Neutrophil (primary cell): ENCODE data around the gene CHST8.
"Not testable (repeated sequence)": the region's sequence is repeated elsewhere in the genome, so short reads cannot be mapped to it uniquely, and the experiment has no call there.

Experiments used
- H3K27ac ChIP-seq: fragments of 200-600 bp; sonication (generic); 2 replicates; pipeline ENCODE4 v1.5.1; 2016; ENCODE audit warnings: mild to moderate bottlenecking, moderate library complexity
- H3K27me3 ChIP-seq: fragments of 200-600 bp; sonication (generic); 2 replicates; pipeline ENCODE4 v1.6.0; 2016; ENCODE audit warnings: mild to moderate bottlenecking
- H3K36me3 ChIP-seq: fragments of 200-600 bp; sonication (generic); 2 replicates; pipeline ENCODE4 v1.5.1; 2017
- H3K4me1 ChIP-seq, 2 experiments: fragments of 200-600 bp in 1 of 2; sonication (generic) in 1 of 2; 1 replicate in 1 of 2; 2 replicates in 1 of 2; pipeline versions ENCODE4 v1.5.1 to v1.6.1; 2013 to 2016; ENCODE audit warnings: low read depth in 1 of 2, low read length in 1 of 2, mild to moderate bottlenecking in 1 of 2, moderate library complexity in 1 of 2; ENCODE audit not compliant: control insufficient read depth in 1 of 2, insufficient read depth in 1 of 2
- H3K4me3 ChIP-seq, 2 experiments: fragments of 200-600 bp in 1 of 2; sonication (generic) in 1 of 2; 1 replicate in 1 of 2; 2 replicates in 1 of 2; pipeline ENCODE4 v1.5.1; 2013 to 2016; ENCODE audit warnings: low read depth in 1 of 2, low read length in 1 of 2, mild to moderate bottlenecking in 1 of 2, moderate library complexity in 1 of 2
- H3K9me3 ChIP-seq: fragments of 200-600 bp; sonication (generic); 2 replicates; pipeline ENCODE4 v1.5.1; 2016
- TF ChIP-seq, protein P1 (sequence below): fragments of 200-600 bp; sonication (generic); IDR thresholded peaks from 2 replicates; pipeline ENCODE4 v1.5.1; 2016; ENCODE audit warnings: antibody characterized with exemption

CHST8 gene

DNA sequence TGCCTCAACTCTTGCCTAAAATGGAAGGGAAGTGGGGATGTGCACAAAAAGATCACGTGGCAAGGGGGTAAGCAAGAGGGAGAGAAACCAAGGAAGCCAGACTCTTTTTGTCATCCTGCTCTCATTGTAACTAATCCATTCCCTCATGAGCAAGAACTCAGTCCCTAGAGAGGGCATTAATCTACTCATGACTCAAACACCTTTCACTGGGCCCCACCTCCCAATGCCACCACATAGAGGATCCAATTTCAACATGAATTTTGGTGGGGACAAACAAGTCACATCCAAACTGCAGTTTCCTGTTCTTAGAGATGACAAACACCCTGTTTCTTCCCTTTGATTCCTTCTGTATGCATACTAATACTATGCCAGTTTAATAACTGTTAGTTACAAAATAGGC is 11.2 kb upstream of the CHST8 start:
- no peak overlapping the region for H3K4me3 ChIP-seq
- no peaks in the 10 kb centered on the region for H3K9me3 ChIP-seq
- H3K36me3 ChIP-seq, result no peaks in the 10 kb centered on the region
- TF ChIP-seq, protein P1, sequence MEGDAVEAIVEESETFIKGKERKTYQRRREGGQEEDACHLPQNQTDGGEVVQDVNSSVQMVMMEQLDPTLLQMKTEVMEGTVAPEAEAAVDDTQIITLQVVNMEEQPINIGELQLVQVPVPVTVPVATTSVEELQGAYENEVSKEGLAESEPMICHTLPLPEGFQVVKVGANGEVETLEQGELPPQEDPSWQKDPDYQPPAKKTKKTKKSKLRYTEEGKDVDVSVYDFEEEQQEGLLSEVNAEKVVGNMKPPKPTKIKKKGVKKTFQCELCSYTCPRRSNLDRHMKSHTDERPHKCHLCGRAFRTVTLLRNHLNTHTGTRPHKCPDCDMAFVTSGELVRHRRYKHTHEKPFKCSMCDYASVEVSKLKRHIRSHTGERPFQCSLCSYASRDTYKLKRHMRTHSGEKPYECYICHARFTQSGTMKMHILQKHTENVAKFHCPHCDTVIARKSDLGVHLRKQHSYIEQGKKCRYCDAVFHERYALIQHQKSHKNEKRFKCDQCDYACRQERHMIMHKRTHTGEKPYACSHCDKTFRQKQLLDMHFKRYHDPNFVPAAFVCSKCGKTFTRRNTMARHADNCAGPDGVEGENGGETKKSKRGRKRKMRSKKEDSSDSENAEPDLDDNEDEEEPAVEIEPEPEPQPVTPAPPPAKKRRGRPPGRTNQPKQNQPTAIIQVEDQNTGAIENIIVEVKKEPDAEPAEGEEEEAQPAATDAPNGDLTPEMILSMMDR, result no peak
- H3K27me3 ChIP-seq, result peaks cover 25% of the 10 kb centered on the region
- no peak overlapping the region for H3K27ac ChIP-seq
- no peaks in the 10 kb centered on the region for H3K4me1 ChIP-seq

DNA sequence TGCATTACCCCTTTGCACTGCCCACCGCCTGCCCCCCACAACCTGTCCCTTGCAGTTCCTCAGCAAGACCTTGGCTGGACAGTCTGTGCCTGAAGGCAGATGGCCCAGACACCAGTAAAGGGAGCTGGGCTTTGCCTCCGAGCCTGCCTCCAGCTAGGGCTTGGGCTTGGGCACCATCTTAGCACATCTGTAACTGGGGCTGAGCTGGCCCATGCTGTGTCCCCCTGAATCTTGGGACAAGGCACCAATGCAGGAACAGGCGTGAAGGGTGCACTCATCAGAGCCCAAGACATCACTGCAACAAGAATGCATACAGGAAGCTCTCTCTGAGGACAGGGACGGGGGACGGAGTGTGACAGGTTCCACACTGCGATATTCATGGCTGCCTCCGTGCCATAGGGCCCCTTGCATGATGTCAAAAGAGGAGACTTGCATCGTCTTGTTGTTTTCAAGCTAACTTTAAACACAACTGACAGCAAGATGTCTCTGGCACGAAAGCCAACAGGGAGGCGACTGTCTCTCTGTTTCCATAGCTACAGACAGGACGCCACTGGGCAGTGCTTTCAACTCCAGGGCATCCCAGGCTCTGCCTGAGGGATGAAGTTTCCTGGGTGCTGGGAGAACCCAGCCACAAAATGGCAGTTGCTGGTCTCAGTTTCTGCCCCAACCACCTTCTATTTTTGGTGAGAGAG is 8.7 kb upstream of the CHST8 start:
- no peaks in the 10 kb centered on the region for H3K9me3 ChIP-seq
- no peak overlapping the region for H3K4me3 ChIP-seq
- peaks cover 28% of the 10 kb centered on the region for H3K27me3 ChIP-seq
- TF ChIP-seq, protein P1, result no peak
- no peak overlapping the region for H3K27ac ChIP-seq
- no peaks in the 10 kb centered on the region for H3K4me1 ChIP-seq
- no peaks in the 10 kb centered on the region for H3K36me3 ChIP-seq

DNA sequence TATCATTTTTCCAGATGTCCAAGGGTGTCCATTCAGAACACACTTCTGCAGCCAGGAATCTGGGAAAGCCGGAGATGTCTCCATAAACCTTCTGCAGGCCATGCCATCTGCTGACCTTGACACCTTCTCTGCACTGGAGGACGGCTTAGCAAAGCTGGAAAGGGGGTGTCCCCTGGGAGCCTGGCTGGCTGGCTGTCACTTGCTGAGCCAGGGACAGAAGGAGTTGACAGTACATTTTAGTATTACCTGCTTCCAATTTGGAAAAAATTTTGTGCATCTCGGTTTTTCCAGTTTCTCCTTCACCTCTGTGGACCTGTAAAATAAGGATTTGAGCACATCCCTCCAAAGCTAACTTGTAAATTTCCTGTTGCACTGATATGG is 8.1 kb upstream of the CHST8 start:
- Histone ChIP-seq H3K9me3 (no peaks in the 10 kb centered on the region), H3K4me1 (no peaks in the 10 kb centered on the region), H3K27me3 (peaks cover 26% of the 10 kb centered on the region), H3K36me3 (no peaks in the 10 kb centered on the region), H3K4me3 (no peak overlapping the region), H3K27ac (no peak overlapping the region)
- TF ChIP-seq, protein P1, result no peak

DNA sequence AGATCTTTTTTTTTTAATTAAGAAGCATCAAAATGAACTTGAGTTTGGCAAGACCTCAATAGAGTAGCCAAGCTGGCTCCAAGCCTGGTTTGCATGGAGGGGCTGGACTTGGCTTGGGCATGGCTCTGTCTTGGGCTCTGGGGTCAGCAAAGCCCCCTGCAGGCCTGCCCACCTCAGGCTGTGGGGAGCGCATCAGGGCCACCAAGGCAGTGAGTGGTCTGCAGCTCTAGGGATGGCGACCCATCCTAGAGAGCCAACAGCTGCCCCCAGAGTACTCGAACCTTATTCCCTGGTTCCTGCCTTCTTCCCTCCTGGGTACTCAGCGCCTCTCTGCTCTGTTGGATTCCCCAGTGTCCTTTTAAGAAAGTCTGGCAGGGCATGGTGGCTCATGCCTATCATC is 5.4 kb upstream of the CHST8 start:
- Histone ChIP-seq H3K9me3 (no peaks in the 10 kb centered on the region), H3K4me3 (no peak overlapping the region), H3K4me1 (no peaks in the 10 kb centered on the region), H3K27ac (no peak overlapping the region), H3K27me3 (peaks cover 50% of the 10 kb centered on the region), H3K36me3 (no peaks in the 10 kb centered on the region)
- TF ChIP-seq, protein P1, result no peak

DNA sequence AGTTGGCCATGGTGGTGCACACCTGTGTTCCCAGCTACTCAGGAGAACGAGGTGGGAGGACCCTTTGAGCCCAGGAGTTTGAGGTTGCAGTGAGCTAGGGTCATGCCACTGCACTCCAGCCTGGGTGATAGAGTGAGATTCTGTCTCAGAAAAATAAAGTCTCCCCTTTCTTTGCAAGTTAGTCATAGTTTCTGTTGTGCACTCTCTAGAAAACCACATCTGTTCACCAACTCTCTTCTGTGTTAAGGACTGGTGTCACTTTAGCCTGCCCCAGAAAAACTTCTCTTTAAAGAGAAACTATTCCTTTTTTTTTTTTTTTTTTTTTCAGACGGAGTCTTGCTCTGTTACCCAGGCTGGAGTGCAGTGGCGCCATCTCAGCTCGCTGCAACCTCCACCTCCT is 4.9 kb upstream of the CHST8 start:
- no peaks in the 10 kb centered on the region for H3K4me1 ChIP-seq
- TF ChIP-seq, protein P1, result no peak
- H3K27ac ChIP-seq, result no peak overlapping the region
- no peaks in the 10 kb centered on the region for H3K36me3 ChIP-seq
- no peak overlapping the region for H3K4me3 ChIP-seq
- no peaks in the 10 kb centered on the region for H3K9me3 ChIP-seq
- H3K27me3 ChIP-seq, result peaks cover 52% of the 10 kb centered on the region

DNA sequence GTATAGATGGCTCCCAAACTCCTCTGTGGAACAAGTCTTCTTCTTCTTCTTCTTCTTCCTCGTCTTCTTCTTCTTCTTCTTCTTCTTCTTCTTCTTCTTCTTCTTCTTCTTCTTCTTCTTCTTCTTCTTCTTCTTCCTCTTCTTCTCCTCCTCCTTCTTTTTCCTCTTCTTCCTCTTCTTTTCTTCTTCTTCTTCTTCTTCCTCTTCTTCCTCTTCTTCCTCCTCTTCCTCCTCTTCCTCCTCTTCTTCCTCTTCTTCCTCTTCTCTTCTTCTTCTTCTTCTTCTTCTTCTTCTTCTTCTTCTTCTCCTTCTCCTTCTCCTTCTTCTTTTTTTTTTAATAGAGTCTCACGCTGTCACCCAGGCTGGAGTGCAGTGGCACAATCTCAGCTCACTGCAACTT is 3.4 kb upstream of the CHST8 start:
- H3K27me3 ChIP-seq, result peaks cover 58% of the 10 kb centered on the region
- not testable (repeated sequence) for H3K4me3 ChIP-seq, H3K4me1 ChIP-seq, H3K36me3 ChIP-seq, H3K27ac ChIP-seq, H3K9me3 ChIP-seq
